Coronary artery (tissue), 2 donors: ENCODE data around the gene PRKCE.

Experiments
- DNase-seq: peaks from one replicate; pipeline ENCODE4 v3.0.0-alpha.2; 2017; ENCODE audit warnings: low spot score
- H3K27ac ChIP-seq, 2 donors: fragments of 200-600 bp; sonication (generic); one replicate each; pipeline ENCODE4 v1.5.1; 2016 to 2019
- H3K4me3 ChIP-seq: fragments of 200-600 bp; sonication (generic); 2 replicates; pipeline ENCODE4 v1.5.1; 2016; ENCODE audit warnings: mild to moderate bottlenecking, moderate library complexity
- CTCF ChIP-seq: fragments of 200-600 bp; sonication (generic); IDR thresholded peaks from one replicate; pipeline ENCODE4 v1.5.1; 2019; ENCODE audit warnings: antibody characterized with exemption

The PRKCE gene

DNA sequence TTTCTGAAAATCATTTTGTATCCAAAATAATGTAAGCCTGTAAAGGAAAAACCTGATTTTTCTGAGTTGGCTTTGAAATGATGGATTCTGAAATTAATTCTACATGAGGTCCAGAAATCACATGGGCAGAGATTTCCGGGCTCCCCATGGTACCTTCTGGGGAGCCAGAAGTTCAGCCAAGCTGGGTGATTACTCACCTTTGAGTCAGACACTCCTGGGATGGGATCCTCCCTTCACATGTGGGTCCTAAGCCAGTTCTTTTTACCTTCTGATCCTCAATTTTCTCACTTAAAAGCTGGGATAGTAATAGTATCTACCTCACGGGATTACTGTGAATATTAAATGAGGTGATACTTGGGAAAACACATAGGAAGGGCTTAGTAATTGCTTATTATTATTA, 465.9 kb downstream of the PRKCE start:
- no peak for TF ChIP-seq CTCF
- peak overlapping the region in 1 of 2 donors; percentile 1 for H3K27ac ChIP-seq
- H3K4me3 ChIP-seq = no peak overlapping the region
- no peak for DNase-seq

- Histone ChIP-seq H3K4me3 (no peak overlapping the region), H3K27ac (peak overlapping the region in 1 of 2 donors; percentile 76)
- DNase-seq = no peak
- TF ChIP-seq CTCF = no peak
These were observed 466.5 kb downstream of the PRKCE start for GRCh38 chr2:46117994-46118393.

GRCh38 chr2:46118656-46119371, 467.3 kb downstream of the PRKCE start:
- DNase-seq = no peak
- TF ChIP-seq CTCF = no peak
- Histone ChIP-seq H3K27ac (peak overlapping the region; percentile 58 to 76), H3K4me3 (no peak overlapping the region)

DNA sequence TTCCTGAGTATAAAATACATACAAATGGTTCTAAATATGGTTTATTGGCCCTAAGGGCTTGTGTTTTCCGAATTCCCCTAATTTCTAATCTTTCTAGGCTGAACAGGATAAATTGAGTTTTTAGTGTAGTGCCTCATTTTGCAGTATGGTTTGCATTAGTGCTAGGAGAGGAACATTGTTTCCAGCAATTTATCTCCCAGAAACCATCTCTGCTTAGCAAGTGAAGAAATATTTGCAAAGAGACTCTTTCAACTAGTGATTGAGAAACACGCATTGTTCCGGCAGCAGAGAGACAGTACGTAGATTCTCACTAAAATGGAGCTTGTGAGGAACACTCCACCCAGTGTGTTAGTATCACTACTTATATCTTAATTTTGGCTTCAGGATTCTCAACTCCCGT, 468.0 kb downstream of the PRKCE start:
- DNase-seq = no peak
- Histone ChIP-seq H3K4me3 (no peak overlapping the region), H3K27ac (peak overlapping the region; percentile 58 to 76)
- TF ChIP-seq CTCF = no peak

DNA sequence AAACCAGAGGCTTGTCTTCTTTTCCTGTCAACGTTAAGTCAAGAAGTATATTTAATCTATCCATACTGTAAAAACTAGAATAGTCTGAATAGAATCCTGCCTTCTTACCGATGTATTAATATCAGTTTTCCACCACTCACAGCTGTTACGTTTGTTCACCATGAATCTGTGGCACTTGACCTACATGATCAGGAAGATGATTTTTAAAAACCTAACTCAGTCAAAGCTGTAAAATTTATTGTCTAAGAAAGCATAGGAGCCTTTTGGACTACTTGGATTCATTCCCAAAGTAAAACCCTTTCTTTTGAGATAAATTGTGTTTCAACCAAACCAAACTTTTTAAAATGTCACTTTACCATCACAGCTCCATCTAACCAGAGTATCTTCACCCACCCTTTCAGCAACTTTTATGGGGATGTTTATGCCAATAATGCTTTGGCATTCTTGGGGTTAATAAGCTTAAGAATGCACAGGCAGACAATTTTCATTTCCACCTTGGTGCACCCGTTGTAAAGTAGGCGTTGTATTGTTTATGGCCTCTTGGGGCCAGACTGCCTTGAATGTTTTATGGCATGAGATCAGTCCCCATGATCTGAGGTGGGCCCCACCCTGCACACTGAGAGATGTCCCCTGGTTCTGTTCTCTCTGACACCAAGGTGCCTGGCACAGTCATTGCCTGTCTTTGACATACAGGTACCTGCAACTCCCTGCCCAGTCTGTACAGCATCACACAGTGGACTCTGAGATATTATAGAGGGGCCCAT, 469.5 kb downstream of the PRKCE start:
- no peak overlapping the region for H3K4me3 ChIP-seq
- TF ChIP-seq CTCF = no peak
- DNase-seq = no peak
- no peak overlapping the region for H3K27ac ChIP-seq

DNA sequence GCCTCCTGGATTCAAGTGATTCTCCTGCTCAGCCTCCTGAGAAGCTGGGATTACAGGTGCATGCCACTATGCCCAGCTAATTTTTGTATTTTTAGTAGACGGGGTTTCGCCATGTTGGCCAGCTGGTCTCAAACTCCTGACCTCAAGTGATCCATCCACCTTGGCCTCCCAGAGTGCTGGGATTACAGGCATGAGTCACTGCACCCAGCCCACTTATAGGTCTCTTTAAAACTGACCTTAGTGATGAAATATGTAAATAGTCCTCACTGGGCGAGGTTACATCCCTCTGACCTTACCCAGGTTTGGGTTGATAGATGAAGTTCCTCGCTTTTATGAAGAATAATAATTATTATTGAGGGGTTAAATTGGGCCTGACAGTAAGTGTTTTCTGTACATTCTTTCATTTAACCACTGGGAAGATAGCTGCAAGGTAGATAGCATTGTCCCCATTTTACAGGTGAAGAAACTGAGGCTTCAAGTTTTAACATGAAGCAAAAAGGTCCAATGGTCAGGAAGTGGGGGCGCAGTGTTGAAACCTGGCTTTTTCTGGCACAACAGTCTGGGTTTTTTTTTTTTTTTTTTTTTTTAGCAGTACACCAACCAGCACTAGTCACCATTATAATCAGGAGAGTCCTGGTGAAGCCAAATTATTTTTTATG, 471.0 kb downstream of the PRKCE start:
- H3K27ac ChIP-seq = no peak overlapping the region
- H3K4me3 ChIP-seq = no peak overlapping the region
- no peak for TF ChIP-seq CTCF
- DNase-seq = no peak
